HepG2 (cell line): ENCODE data around the gene ARMH1. TPM values are rescaled to one million over a fixed set of nuclear protein-coding genes. Genes with fewer than 3 reads are reported as not detected.

Experiments
- DDIT3 ChIP-seq: sonication (generic); formaldehyde crosslinking; IDR thresholded peaks from 2 replicates; pipeline ENCODE4 v1.4.0; 2020; ENCODE audit warnings: mild to moderate bottlenecking, missing genetic modification reagents
- DNMT3B ChIP-seq: conservative IDR thresholded peaks from 2 replicates; pipeline ENCODE4 v1.6.1; 2016; ENCODE audit warnings: missing biosample characterization, control low read depth
- KDM2A ChIP-seq: sonication (generic); formaldehyde crosslinking; IDR thresholded peaks from 2 replicates; pipeline ENCODE4 v1.4.0; 2020; ENCODE audit warnings: low read depth, missing genetic modification reagents, borderline replicate concordance
- MAF1 ChIP-seq: sonication (generic); formaldehyde crosslinking; IDR thresholded peaks from 2 replicates; pipeline ENCODE4 v1.5.0; 2020; ENCODE audit warnings: missing genetic modification reagents, borderline replicate concordance
- MTF2 ChIP-seq: sonication (generic); formaldehyde crosslinking; IDR thresholded peaks from 2 replicates; pipeline ENCODE4 v1.5.0; 2020; ENCODE audit warnings: missing genetic modification reagents, borderline replicate concordance
- NAIF1 ChIP-seq: sonication (generic); formaldehyde crosslinking; IDR thresholded peaks from 2 replicates; pipeline ENCODE4 v1.5.0; 2020; ENCODE audit warnings: mild to moderate bottlenecking, missing genetic modification reagents, borderline replicate concordance
- PHF5A ChIP-seq: IDR thresholded peaks from one replicate; pipeline ENCODE4 v1.6.1; 2018; ENCODE audit warnings: low read depth, missing genetic modification reagents; ENCODE audit not compliant: unreplicated experiment
- SOX5 ChIP-seq: IDR thresholded peaks from 2 replicates; pipeline ENCODE4 v1.6.1; 2016; ENCODE audit warnings: borderline replicate concordance
- SRY ChIP-seq: sonication (generic); formaldehyde crosslinking; IDR thresholded peaks from 2 replicates; pipeline ENCODE4 v1.8.0; 2022; ENCODE audit warnings: mild to moderate bottlenecking, missing genetic modification reagents
- TOE1 ChIP-seq: sonication (generic); formaldehyde crosslinking; IDR thresholded peaks from 2 replicates; pipeline ENCODE4 v1.4.0; 2020; ENCODE audit warnings: mild to moderate bottlenecking, missing genetic modification reagents
- U2AF2 ChIP-seq: fragments of 200-400 bp; formaldehyde crosslinking; IDR thresholded peaks from 2 replicates; pipeline ENCODE4 v1.6.1; 2017; ENCODE audit warnings: low read depth, mild to moderate bottlenecking, low read length
- ZBTB38 ChIP-seq: sonication (generic); formaldehyde crosslinking; IDR thresholded peaks from 2 replicates; pipeline ENCODE4 v1.5.1; 2020; ENCODE audit warnings: mild to moderate bottlenecking, missing genetic modification reagents
- ZBTB39 ChIP-seq: sonication (generic); formaldehyde crosslinking; IDR thresholded peaks from 2 replicates; pipeline ENCODE4 v1.5.0; 2020; ENCODE audit warnings: missing genetic modification reagents
- ZNF17 ChIP-seq: sonication (generic); formaldehyde crosslinking; IDR thresholded peaks from 2 replicates; pipeline ENCODE4 v1.5.0; 2020; ENCODE audit warnings: mild to moderate bottlenecking, missing genetic modification reagents
- ZNF468 ChIP-seq: sonication (generic); formaldehyde crosslinking; IDR thresholded peaks from 2 replicates; pipeline ENCODE4 v1.8.0; 2022; ENCODE audit warnings: mild to moderate bottlenecking, moderate library complexity, missing genetic modification reagents
- ZNF484 ChIP-seq: sonication (generic); formaldehyde crosslinking; IDR thresholded peaks from 2 replicates; pipeline ENCODE4 v1.5.1; 2020; ENCODE audit warnings: mild to moderate bottlenecking, low read depth, missing genetic modification reagents, borderline replicate concordance
- ZNF549 ChIP-seq: sonication (generic); formaldehyde crosslinking; IDR thresholded peaks from 2 replicates; pipeline ENCODE4 v1.5.0; 2020; ENCODE audit warnings: missing genetic modification reagents
- ZNF772 ChIP-seq: sonication (generic); formaldehyde crosslinking; IDR thresholded peaks from 2 replicates; pipeline ENCODE4 v1.5.0; 2020; ENCODE audit warnings: mild to moderate bottlenecking, missing genetic modification reagents
- ZNF800 ChIP-seq: sonication (generic); formaldehyde crosslinking; IDR thresholded peaks from 2 replicates; pipeline ENCODE4 v1.4.0; 2020; ENCODE audit warnings: missing genetic modification reagents
- ZNF839 ChIP-seq: sonication (generic); formaldehyde crosslinking; IDR thresholded peaks from 2 replicates; pipeline ENCODE4 v1.4.0; 2020; ENCODE audit warnings: missing genetic modification reagents, mild to moderate bottlenecking, borderline replicate concordance
- polyA plus RNA-seq, 8 experiments: library from polyadenylated mRNA; depleted of rRNA in 3 of 8; stranded (reverse) in 7 of 8; unstranded in 1 of 8; fragments of >200 nt; fragmentation: Illumina TruSeq in 4 of 8; extraction: Trizol in 4 of 8; gene quantifications; 2 replicates each; pipeline versions ENCODE4 v1.2.1 to v1.2.3, GENCODE V29; 2011 to 2016; ENCODE audit warnings: low read depth in 4 of 8, missing spikeins in 1 of 8, mixed read lengths in 1 of 8; ENCODE audit not compliant: insufficient read depth in 1 of 8
- total RNA-seq, 5 experiments: library from RNA; depleted of rRNA; stranded (reverse); fragments of >200 nt; fragmentation: Illumina TruSeq; extraction: Trizol; gene quantifications; 2 replicates each; pipeline ENCODE4 v1.2.3, GENCODE V29; 2016; ENCODE audit warnings: low read depth in 1 of 5
- TF ChIP-seq, protein P1 (sequence below): sonication (generic); formaldehyde crosslinking; conservative IDR thresholded peaks from 2 replicates; pipeline ENCODE4 v1.4.0; 2020; ENCODE audit warnings: missing genetic modification reagents
- TF ChIP-seq, protein P2 (sequence below): sonication (generic); formaldehyde crosslinking; IDR thresholded peaks from 2 replicates; pipeline ENCODE4 v1.4.0; 2020; ENCODE audit warnings: missing genetic modification reagents

Gene ARMH1
- total and polyA plus RNA-seq, 2 of the 13 experiments (the other 11 are each of a cell fraction or from before 2014, with no cell fraction given): 0.69 TPM; not detected in 1

DNA sequence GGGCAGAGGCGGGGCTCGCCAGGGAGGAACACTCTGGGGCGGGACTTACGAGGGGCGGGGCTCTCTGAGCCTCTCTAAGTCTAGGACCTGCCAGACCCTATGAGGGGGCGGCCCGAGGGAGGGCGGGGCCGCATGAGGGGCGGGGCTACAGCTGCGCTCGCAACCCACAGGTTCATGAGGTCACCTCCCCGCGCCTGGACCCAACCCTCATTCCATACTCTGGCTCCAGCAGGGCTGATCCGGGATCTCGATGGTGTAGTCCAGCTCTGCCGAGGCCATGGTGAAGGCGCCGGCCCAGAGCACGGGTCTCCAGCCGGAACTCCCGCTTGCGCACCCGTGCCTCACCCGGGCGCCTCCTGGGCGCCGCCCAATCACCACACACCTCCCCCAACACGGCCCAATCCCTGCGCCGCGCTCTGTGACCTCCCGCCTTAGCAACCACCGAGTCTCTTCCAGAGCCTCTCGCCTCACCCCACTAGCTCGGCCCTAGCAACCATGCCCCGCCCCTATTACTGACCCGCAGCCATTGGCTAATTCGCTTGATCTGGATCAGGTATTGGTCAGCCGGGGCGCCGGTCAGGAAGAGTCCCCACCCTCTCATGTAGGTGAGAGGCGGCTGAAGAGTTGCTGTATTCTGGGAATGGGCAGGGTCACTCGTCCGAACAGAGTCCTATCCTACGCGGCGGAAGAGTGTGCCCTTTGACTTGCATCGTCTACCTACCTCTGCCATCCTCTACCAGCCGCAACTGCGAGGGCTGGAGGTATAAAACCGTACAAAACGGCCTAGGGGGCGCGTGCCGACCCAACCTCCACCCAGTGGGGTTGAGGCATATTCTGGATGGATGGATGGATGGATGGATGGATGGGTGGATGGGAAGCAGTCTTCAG lies at the start of gene ARMH1, which contains the start of gene TMEM53 (continued):
- TF ChIP-seq ZNF549 (CRISPR knock-in tag) (no peak), SRY (CRISPR knock-in tag) (no peak; the same call in 1 of the 2 replicates), ZBTB39 (CRISPR knock-in tag) (peak; percentile 72; the same call in 1 of the 2 replicates), KDM2A (CRISPR knock-in tag) (0 out of 2 replicates have a peak, but pooled peaks have one; percentile 18), SOX5 (CRISPR knock-in tag) (no peak), ZNF800 (peak; percentile 55; the same call in 1 of the 2 replicates), U2AF2 (no peak), ZNF484 (CRISPR knock-in tag) (no peak), NAIF1 (CRISPR knock-in tag) (no peak), ZNF839 (CRISPR knock-in tag) (peak; percentile 73; the same call in 1 of the 2 replicates), MTF2 (CRISPR knock-in tag) (peak; percentile 81; the same call in 1 of the 2 replicates), TOE1 (CRISPR knock-in tag) (no peak), ZNF772 (CRISPR knock-in tag) (peak; percentile 39; the same call in 1 of the 2 replicates), ZBTB38 (CRISPR knock-in tag) (no peak), DNMT3B (no peak), ZNF468 (no peak), MAF1 (CRISPR knock-in tag) (no peak), DDIT3 (no peak), PHF5A (CRISPR knock-in tag) (no peak), ZNF17 (CRISPR knock-in tag) (no peak)
- TF ChIP-seq, protein P1, sequence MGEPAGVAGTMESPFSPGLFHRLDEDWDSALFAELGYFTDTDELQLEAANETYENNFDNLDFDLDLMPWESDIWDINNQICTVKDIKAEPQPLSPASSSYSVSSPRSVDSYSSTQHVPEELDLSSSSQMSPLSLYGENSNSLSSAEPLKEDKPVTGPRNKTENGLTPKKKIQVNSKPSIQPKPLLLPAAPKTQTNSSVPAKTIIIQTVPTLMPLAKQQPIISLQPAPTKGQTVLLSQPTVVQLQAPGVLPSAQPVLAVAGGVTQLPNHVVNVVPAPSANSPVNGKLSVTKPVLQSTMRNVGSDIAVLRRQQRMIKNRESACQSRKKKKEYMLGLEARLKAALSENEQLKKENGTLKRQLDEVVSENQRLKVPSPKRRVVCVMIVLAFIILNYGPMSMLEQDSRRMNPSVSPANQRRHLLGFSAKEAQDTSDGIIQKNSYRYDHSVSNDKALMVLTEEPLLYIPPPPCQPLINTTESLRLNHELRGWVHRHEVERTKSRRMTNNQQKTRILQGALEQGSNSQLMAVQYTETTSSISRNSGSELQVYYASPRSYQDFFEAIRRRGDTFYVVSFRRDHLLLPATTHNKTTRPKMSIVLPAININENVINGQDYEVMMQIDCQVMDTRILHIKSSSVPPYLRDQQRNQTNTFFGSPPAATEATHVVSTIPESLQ: no peak
- TF ChIP-seq, protein P2, sequence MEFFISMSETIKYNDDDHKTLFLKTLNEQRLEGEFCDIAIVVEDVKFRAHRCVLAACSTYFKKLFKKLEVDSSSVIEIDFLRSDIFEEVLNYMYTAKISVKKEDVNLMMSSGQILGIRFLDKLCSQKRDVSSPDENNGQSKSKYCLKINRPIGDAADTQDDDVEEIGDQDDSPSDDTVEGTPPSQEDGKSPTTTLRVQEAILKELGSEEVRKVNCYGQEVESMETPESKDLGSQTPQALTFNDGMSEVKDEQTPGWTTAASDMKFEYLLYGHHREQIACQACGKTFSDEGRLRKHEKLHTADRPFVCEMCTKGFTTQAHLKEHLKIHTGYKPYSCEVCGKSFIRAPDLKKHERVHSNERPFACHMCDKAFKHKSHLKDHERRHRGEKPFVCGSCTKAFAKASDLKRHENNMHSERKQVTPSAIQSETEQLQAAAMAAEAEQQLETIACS (CRISPR knock-in tag): no peak
